WERI-Rb-1 (cell line): Measurements from ENCODE around the gene KIAA1328.
"Not testable (repeated sequence)": the region's sequence is repeated elsewhere in the genome, so short reads cannot be mapped to it uniquely, and the experiment has no call there.

Source experiments
- DNase-seq: peaks from one replicate; pipeline ENCODE4 v3.0.0-alpha.2; 2020
- H3K27ac ChIP-seq: fragments of 250-450 bp; sonication (Bioruptor Pico); 2 replicates; pipeline ENCODE4 v1.5.1; 2020; ENCODE audit warnings: mild to moderate bottlenecking, moderate library complexity
- H3K27me3 ChIP-seq: fragments of 250-450 bp; sonication (Bioruptor Pico); 2 replicates; pipeline ENCODE4 v1.5.1; 2021; ENCODE audit warnings: mild to moderate bottlenecking, low read depth, moderate library complexity; ENCODE audit not compliant: insufficient read depth, severe bottlenecking
- H3K36me3 ChIP-seq: fragments of 250-450 bp; sonication (Bioruptor Pico); 2 replicates; pipeline ENCODE4 v1.5.1; 2020; ENCODE audit warnings: mild to moderate bottlenecking, moderate library complexity
- H3K4me3 ChIP-seq: 2 replicates; pipeline ENCODE4 v1.5.1; 2011; ENCODE audit warnings: low read depth, mild to moderate bottlenecking, control low read depth, low read length
- H3K9me3 ChIP-seq: fragments of 250-450 bp; sonication (Bioruptor Pico); 2 replicates; pipeline ENCODE4 v1.5.1; 2021; ENCODE audit warnings: mild to moderate bottlenecking, moderate library complexity; ENCODE audit not compliant: severe bottlenecking
- TF ChIP-seq, protein P1 (sequence below): IDR thresholded peaks from 2 replicates; pipeline ENCODE4 v1.5.1; 2011; ENCODE audit warnings: low read depth, mild to moderate bottlenecking, control low read depth, inconsistent platforms, low read length

Gene KIAA1328

GRCh38 chr18:36872329-36872728 is 43.4 kb downstream of the KIAA1328 start:
- no peak for DNase-seq
- Histone ChIP-seq H3K27me3 (no peaks in the 10 kb centered on the region), H3K9me3 (no peaks in the 10 kb centered on the region), H3K27ac (no peak overlapping the region), H3K4me3 (no peak overlapping the region), H3K36me3 (no peaks in the 10 kb centered on the region)
- TF ChIP-seq, protein P1, sequence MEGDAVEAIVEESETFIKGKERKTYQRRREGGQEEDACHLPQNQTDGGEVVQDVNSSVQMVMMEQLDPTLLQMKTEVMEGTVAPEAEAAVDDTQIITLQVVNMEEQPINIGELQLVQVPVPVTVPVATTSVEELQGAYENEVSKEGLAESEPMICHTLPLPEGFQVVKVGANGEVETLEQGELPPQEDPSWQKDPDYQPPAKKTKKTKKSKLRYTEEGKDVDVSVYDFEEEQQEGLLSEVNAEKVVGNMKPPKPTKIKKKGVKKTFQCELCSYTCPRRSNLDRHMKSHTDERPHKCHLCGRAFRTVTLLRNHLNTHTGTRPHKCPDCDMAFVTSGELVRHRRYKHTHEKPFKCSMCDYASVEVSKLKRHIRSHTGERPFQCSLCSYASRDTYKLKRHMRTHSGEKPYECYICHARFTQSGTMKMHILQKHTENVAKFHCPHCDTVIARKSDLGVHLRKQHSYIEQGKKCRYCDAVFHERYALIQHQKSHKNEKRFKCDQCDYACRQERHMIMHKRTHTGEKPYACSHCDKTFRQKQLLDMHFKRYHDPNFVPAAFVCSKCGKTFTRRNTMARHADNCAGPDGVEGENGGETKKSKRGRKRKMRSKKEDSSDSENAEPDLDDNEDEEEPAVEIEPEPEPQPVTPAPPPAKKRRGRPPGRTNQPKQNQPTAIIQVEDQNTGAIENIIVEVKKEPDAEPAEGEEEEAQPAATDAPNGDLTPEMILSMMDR = no peak

DNA sequence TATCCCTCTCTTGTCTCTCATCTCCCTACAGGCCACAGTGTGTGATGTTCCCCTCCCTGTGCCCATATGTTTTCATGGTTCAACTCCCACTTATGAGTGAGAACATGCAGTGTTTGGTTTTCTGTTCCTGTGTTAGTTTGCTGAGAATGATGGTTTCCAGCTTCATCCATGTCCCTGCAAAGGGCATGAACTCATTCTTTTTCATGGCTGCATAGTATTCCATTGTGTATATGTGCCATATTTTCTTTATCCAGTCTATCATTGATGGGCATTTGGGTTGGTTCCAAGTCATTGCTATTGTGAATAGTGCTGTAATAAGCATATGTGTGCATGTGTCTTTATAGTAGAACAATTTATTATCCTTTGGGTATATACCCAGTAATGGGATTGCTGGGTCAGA is 44.9 kb downstream of the KIAA1328 start:
- not testable (repeated sequence) for H3K9me3 ChIP-seq, DNase-seq, H3K36me3 ChIP-seq, H3K27me3 ChIP-seq, H3K27ac ChIP-seq, H3K4me3 ChIP-seq

GRCh38 chr18:36879796-36880195 is 50.9 kb downstream of the KIAA1328 start:
- H3K9me3 ChIP-seq, DNase-seq, H3K27me3 ChIP-seq, H3K27ac ChIP-seq, H3K4me3 ChIP-seq, H3K36me3 ChIP-seq: not testable (repeated sequence)

GRCh38 chr18:36885981-36886380 is 57.1 kb downstream of the KIAA1328 start:
- no peak for DNase-seq
- TF ChIP-seq, protein P1 = no peak
- no peaks in the 10 kb centered on the region for H3K9me3 ChIP-seq

GRCh38 chr18:36887114-36887513 is 58.2 kb downstream of the KIAA1328 start:
- DNase-seq = no peak
- H3K27me3 ChIP-seq = no peaks in the 10 kb centered on the region
- H3K9me3 ChIP-seq = no peaks in the 10 kb centered on the region
- no peaks in the 10 kb centered on the region for H3K36me3 ChIP-seq
- TF ChIP-seq, protein P1 = no peak
- no peak overlapping the region for H3K4me3 ChIP-seq
- H3K27ac ChIP-seq = no peak overlapping the region

More at GRCh38 chr18:36885981-36886380, 57.1 kb downstream of the KIAA1328 start:
- Histone ChIP-seq H3K27me3 (no peaks in the 10 kb centered on the region), H3K4me3 (no peak overlapping the region), H3K27ac (no peak overlapping the region), H3K36me3 (no peaks in the 10 kb centered on the region)

GRCh38 chr18:36887864-36888263 is 58.9 kb downstream of the KIAA1328 start:
- H3K9me3 ChIP-seq = no peaks in the 10 kb centered on the region
- H3K4me3 ChIP-seq = no peak overlapping the region
- no peak overlapping the region for H3K27ac ChIP-seq
- no peaks in the 10 kb centered on the region for H3K36me3 ChIP-seq
- DNase-seq = no peak
- no peaks in the 10 kb centered on the region for H3K27me3 ChIP-seq
- TF ChIP-seq, protein P1 = no peak

DNA sequence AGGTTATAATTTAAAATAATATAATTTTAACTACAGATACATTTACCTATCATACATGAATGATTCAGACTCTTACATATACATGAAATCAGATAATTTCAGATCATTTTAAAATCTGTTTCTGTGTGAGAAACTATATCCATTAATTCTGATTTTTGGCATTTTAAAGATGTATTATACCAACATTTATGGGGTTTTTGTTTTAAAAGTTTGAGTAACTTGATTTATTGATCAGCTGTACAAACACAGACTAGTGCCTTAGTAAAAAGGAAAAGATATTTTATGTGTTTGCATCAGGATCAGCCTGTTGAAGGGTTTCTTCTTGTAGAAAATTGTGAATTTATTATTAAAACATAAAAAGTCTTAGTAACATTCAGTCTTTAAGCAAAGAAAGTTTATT is 59.9 kb downstream of the KIAA1328 start:
- H3K9me3 ChIP-seq = no peaks in the 10 kb centered on the region
- DNase-seq = no peak
- TF ChIP-seq, protein P1 = no peak
- no peaks in the 10 kb centered on the region for H3K27me3 ChIP-seq
- no peak overlapping the region for H3K27ac ChIP-seq
- H3K36me3 ChIP-seq = no peaks in the 10 kb centered on the region
- H3K4me3 ChIP-seq = no peak overlapping the region
